ENCODE results near the gene ANKS6. TPM values are rescaled to one million over a fixed set of nuclear protein-coding genes. Genes with fewer than 3 reads are reported as not detected.

The ANKS6 gene
- total and polyA plus RNA-seq, 8 donors, result 10.7 to 75.0 (median 19.5) TPM

GRCh38 chr9:98698856-98699255, 97.5 kb downstream of the ANKS6 start:
- intact Hi-C loops (cut with DNase I; ENCODE audit: low total_unique reads), result no loop called here
- Histone ChIP-seq H3K4me1 (peaks cover 0 to 6% (median 0%) of the 10 kb centered on the region in 4 donors), H3K36me3 (no peaks in the 10 kb centered on the region), H3K27ac (no peak overlapping the region), H3K4me3 (no peak overlapping the region), H3K27me3 (peaks cover 0 to 62% (median 3%) of the 10 kb centered on the region in 3 donors), H3K9me3 (peaks cover 0 to 12% (median 8%) of the 10 kb centered on the region in 4 donors)
- 25 to 55% (median 48%) methylated on average over 6 of the region's 6 CpGs for WGBS, 5 donors
- DNase-seq, result no peak
- TF ChIP-seq POLR2A (IDR thresholded peaks at IDR 0.05), result no peak
- TF ChIP-seq EP300 (IDR thresholded peaks at IDR 0.05), result no peak
- no peak for TF ChIP-seq CTCF (IDR thresholded peaks at IDR 0.05)
- no peak for TF ChIP-seq POLR2AphosphoS5 (IDR thresholded peaks at IDR 0.05)

DNA sequence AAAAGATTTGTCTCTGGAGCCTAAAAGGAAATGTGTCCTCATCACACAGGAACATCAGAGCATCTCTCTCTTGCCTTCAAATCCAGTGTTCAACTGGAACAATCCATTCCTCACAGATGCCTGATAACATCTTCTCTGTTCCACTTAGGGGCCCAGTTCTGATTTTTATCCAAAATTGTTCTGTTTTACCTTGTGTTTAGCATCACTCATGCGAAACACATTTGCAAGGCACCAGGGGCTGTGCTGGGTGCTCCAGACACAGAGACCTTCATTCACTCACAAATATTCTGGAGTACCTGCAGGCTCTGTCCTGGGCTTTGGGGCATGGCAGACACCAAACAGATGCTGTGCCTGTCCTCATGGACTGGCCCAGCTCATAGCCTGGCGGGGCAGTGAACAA, 101.4 kb downstream of the ANKS6 start:
- WGBS, 5 donors, result 81 to 93% (median 88%) methylated on average over 2 of the region's 2 CpGs
- Histone ChIP-seq H3K36me3 (no peaks in the 10 kb centered on the region), H3K9me3 (peaks cover 0 to under 1% (median 0%) of the 10 kb centered on the region in 4 donors), H3K27ac (no peak overlapping the region), H3K27me3 (peaks cover 0 to 39% (median 0%) of the 10 kb centered on the region in 3 donors), H3K4me1 (peaks cover 0 to 6% (median 0%) of the 10 kb centered on the region in 4 donors), H3K4me3 (no peak overlapping the region)
- intact Hi-C loops (cut with DNase I; ENCODE audit: low total_unique reads), result no loop called here
- TF ChIP-seq CTCF (IDR thresholded peaks at IDR 0.05) (no peak), POLR2A (IDR thresholded peaks at IDR 0.05) (no peak), POLR2AphosphoS5 (IDR thresholded peaks at IDR 0.05) (no peak), EP300 (IDR thresholded peaks at IDR 0.05) (no peak)
- DNase-seq, result no peak

DNA sequence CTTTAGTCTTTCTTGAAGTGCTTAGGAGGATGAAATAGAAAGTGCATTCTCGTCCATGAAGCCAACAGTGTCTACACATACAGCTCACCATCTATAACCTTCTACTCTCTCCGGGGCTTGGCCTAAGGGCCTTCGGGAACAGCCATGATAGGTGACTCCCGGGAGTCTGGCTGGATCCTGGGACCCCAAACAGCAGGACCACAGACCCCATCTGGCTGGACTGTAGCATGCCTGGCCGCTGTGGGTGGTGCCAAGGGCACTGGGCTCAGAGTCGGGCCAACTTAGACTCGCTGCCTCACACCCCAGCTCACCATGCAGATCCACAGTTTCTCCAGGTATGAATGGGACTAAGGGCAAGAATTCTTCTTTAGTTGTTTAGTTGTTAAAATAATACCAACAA, 104.0 kb downstream of the ANKS6 start:
- peaks cover 0 to 26% (median 0%) of the 10 kb centered on the region in 3 donors for H3K27me3 ChIP-seq
- H3K27ac ChIP-seq, result no peak overlapping the region
- intact Hi-C loops (cut with DNase I; ENCODE audit: low total_unique reads), result no loop called here
- no peak overlapping the region for H3K4me3 ChIP-seq
- DNase-seq, result no peak
- H3K9me3 ChIP-seq, result no peaks in the 10 kb centered on the region
- no peaks in the 10 kb centered on the region for H3K36me3 ChIP-seq
- no peaks in the 10 kb centered on the region for H3K4me1 ChIP-seq
- no peak for TF ChIP-seq EP300 (IDR thresholded peaks at IDR 0.05)
- TF ChIP-seq POLR2A (IDR thresholded peaks at IDR 0.05), result no peak
- TF ChIP-seq POLR2AphosphoS5 (IDR thresholded peaks at IDR 0.05), result no peak
- TF ChIP-seq CTCF (IDR thresholded peaks at IDR 0.05), result no peak
- 88 to 93% (median 89%) methylated on average over 7 of the region's 7 CpGs for WGBS, 5 donors

GRCh38 chr9:98691890-98692289, 104.5 kb downstream of the ANKS6 start:
- no peak for TF ChIP-seq EP300 (IDR thresholded peaks at IDR 0.05)
- no peak for TF ChIP-seq POLR2AphosphoS5 (IDR thresholded peaks at IDR 0.05)
- TF ChIP-seq CTCF (IDR thresholded peaks at IDR 0.05), result no peak
- TF ChIP-seq POLR2A (IDR thresholded peaks at IDR 0.05), result no peak
- intact Hi-C loops (cut with DNase I; ENCODE audit: low total_unique reads), result no loop called here
- Histone ChIP-seq H3K27ac (no peak overlapping the region), H3K36me3 (no peaks in the 10 kb centered on the region), H3K4me3 (no peak overlapping the region), H3K9me3 (no peaks in the 10 kb centered on the region), H3K27me3 (peaks cover 0 to 22% (median 0%) of the 10 kb centered on the region in 3 donors), H3K4me1 (no peaks in the 10 kb centered on the region)
- 90 to 97% (median 91%) methylated on average over 3 of the region's 3 CpGs for WGBS, 5 donors
- no peak for DNase-seq

Data from stomach (tissue), 9 donors.